ENCODE measurements around the gene KCNMA1.

GRCh38 chr10:77010430-77010829 lies 627.2 kb downstream of the KCNMA1 start:
- TF ChIP-seq CTCF (IDR thresholded peaks at IDR 0.05 in 2 of 3, conservative IDR thresholded peaks at IDR 0.05 in 1 of 3; ENCODE audit: borderline replicate concordance in 1 of 3, insufficient read depth in 1 of 3, low read depth in 2 of 3, low read length in 2 of 3) (no peak), SIN3A (IDR thresholded peaks at IDR 0.05; ENCODE audit: low read depth) (no peak), POLR2AphosphoS5 (IDR thresholded peaks at IDR 0.05; ENCODE audit: low read depth, low read length) (no peak), POLR2A (IDR thresholded peaks at IDR 0.05; ENCODE audit: borderline replicate concordance, extremely low read depth, insufficient read depth, insufficient read length) (no peak), JUND (IDR thresholded peaks at IDR 0.05) (no peak), MAX (IDR thresholded peaks at IDR 0.05) (no peak)
- TF ChIP-seq, protein P1, sequence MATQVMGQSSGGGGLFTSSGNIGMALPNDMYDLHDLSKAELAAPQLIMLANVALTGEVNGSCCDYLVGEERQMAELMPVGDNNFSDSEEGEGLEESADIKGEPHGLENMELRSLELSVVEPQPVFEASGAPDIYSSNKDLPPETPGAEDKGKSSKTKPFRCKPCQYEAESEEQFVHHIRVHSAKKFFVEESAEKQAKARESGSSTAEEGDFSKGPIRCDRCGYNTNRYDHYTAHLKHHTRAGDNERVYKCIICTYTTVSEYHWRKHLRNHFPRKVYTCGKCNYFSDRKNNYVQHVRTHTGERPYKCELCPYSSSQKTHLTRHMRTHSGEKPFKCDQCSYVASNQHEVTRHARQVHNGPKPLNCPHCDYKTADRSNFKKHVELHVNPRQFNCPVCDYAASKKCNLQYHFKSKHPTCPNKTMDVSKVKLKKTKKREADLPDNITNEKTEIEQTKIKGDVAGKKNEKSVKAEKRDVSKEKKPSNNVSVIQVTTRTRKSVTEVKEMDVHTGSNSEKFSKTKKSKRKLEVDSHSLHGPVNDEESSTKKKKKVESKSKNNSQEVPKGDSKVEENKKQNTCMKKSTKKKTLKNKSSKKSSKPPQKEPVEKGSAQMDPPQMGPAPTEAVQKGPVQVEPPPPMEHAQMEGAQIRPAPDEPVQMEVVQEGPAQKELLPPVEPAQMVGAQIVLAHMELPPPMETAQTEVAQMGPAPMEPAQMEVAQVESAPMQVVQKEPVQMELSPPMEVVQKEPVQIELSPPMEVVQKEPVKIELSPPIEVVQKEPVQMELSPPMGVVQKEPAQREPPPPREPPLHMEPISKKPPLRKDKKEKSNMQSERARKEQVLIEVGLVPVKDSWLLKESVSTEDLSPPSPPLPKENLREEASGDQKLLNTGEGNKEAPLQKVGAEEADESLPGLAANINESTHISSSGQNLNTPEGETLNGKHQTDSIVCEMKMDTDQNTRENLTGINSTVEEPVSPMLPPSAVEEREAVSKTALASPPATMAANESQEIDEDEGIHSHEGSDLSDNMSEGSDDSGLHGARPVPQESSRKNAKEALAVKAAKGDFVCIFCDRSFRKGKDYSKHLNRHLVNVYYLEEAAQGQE (IDR thresholded peaks at IDR 0.05; ENCODE audit: low read depth), result no peak
- TF ChIP-seq, protein P2, sequence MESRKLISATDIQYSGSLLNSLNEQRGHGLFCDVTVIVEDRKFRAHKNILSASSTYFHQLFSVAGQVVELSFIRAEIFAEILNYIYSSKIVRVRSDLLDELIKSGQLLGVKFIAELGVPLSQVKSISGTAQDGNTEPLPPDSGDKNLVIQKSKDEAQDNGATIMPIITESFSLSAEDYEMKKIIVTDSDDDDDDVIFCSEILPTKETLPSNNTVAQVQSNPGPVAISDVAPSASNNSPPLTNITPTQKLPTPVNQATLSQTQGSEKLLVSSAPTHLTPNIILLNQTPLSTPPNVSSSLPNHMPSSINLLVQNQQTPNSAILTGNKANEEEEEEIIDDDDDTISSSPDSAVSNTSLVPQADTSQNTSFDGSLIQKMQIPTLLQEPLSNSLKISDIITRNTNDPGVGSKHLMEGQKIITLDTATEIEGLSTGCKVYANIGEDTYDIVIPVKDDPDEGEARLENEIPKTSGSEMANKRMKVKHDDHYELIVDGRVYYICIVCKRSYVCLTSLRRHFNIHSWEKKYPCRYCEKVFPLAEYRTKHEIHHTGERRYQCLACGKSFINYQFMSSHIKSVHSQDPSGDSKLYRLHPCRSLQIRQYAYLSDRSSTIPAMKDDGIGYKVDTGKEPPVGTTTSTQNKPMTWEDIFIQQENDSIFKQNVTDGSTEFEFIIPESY (IDR thresholded peaks at IDR 0.05; ENCODE audit: extremely low read depth, insufficient replicate concordance, low read length), result no peak
- TF ChIP-seq, protein P3, sequence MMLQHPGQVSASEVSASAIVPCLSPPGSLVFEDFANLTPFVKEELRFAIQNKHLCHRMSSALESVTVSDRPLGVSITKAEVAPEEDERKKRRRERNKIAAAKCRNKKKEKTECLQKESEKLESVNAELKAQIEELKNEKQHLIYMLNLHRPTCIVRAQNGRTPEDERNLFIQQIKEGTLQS (IDR thresholded peaks at IDR 0.05), result no peak

Data from HCT116 (cell line).